Tibial nerve (tissue), 4 donors: ENCODE results near the gene GRM8. TPM values are rescaled to one million over a fixed set of nuclear protein-coding genes. Genes with fewer than 3 reads are reported as not detected.

Source experiments
- DNase-seq, 2 donors: peaks; one replicate each; pipeline ENCODE4 v3.0.0-alpha.2; 2019; ENCODE audit warnings: low spot score in 2 of 2
- H3K27ac ChIP-seq, 4 donors: fragments of 200-600 bp; sonication (generic) in 3 of 4; one replicate each; pipeline ENCODE4 v1.5.1; 2017 to 2019; ENCODE audit warnings: mild to moderate bottlenecking in 1 of 4
- H3K27me3 ChIP-seq, 2 donors: fragments of 200-600 bp; sonication (generic) in 1 of 2; one replicate each; pipeline versions ENCODE4 v1.5.1 to v1.6.0; 2017 to 2019
- H3K36me3 ChIP-seq, 3 donors: fragments of 200-600 bp; sonication (generic); one replicate each; pipeline ENCODE4 v1.5.1; 2018 to 2019
- H3K4me1 ChIP-seq, 4 donors: fragments of 200-600 bp; sonication (generic) in 3 of 4; one replicate each; pipeline ENCODE4 v1.5.1; 2017 to 2019
- H3K4me3 ChIP-seq, 4 donors: fragments of 200-600 bp; sonication (generic) in 3 of 4; one replicate each; pipeline ENCODE4 v1.5.1; 2017 to 2019; ENCODE audit warnings: mild to moderate bottlenecking in 1 of 4, moderate library complexity in 1 of 4
- H3K9me3 ChIP-seq, 4 donors: fragments of 200-600 bp; sonication (generic) in 3 of 4; one replicate each; pipeline ENCODE4 v1.5.1; 2017 to 2019
- CTCF ChIP-seq, 5 experiments: fragments of 200-600 bp in 3 of 5; fragments of 450-650 bp in 2 of 5; sonication (generic) in 3 of 5; IDR thresholded peaks; one replicate each; pipeline ENCODE4 v1.5.1; 2016 to 2019; ENCODE audit warnings: antibody characterized with exemption in 5 of 5, mild to moderate bottlenecking in 3 of 5, moderate library complexity in 2 of 5
- EP300 ChIP-seq, 2 donors: sonication (generic); formaldehyde crosslinking; IDR thresholded peaks; one replicate each; pipeline ENCODE4 v1.6.1; 2017; ENCODE audit warnings: antibody characterized with exemption in 2 of 2, mild to moderate bottlenecking in 1 of 2
- POLR2A ChIP-seq, 2 donors: fragments of 450-650 bp; IDR thresholded peaks; one replicate each; pipeline ENCODE4 v1.6.1; 2017; ENCODE audit warnings: antibody characterized with exemption in 2 of 2, mild to moderate bottlenecking in 2 of 2, moderate library complexity in 2 of 2
- WGBS, 2 donors: methylation state at CpG; one replicate each; pipeline ENCODE4 v1.1.5; 2018; 5-methylcytosine and 5-hydroxymethylcytosine counted together
- total RNA-seq, 4 donors: library from RNA; depleted of rRNA; stranded (reverse); fragments of >200 nt; gene quantifications; one replicate each; pipeline ENCODE4 v1.1.0, GENCODE V29; 2016

The GRM8 gene
- total RNA-seq, 4 donors from 2014 or later = 0.59 to 1.5 (median 1.1) TPM

- WGBS, 2 donors = 72 to 79% methylated on average over 3 of the region's 3 CpGs
- no peak overlapping the region for H3K27ac ChIP-seq
- DNase-seq = no peak
- no peak overlapping the region for H3K4me3 ChIP-seq
- no peaks in the 10 kb centered on the region for H3K4me1 ChIP-seq
- no peaks in the 10 kb centered on the region for H3K9me3 ChIP-seq
- H3K27me3 ChIP-seq = no peaks in the 10 kb centered on the region
- no peaks in the 10 kb centered on the region for H3K36me3 ChIP-seq
- TF ChIP-seq EP300 (IDR thresholded peaks at IDR 0.05) (no peak), POLR2A (IDR thresholded peaks at IDR 0.05) (no peak), CTCF (IDR thresholded peaks at IDR 0.05) (no peak)
These were observed 171.2 kb downstream of the GRM8 start for GRCh38 chr7:127081539-127081938.

GRCh38 chr7:127080576-127080975, 172.2 kb downstream of the GRM8 start:
- Histone ChIP-seq H3K4me1 (no peaks in the 10 kb centered on the region), H3K9me3 (no peaks in the 10 kb centered on the region), H3K36me3 (no peaks in the 10 kb centered on the region), H3K27ac (no peak overlapping the region), H3K27me3 (no peaks in the 10 kb centered on the region), H3K4me3 (no peak overlapping the region)
- WGBS, 2 donors = 53 to 57% methylated on average over 2 of the region's 2 CpGs
- no peak for DNase-seq
- TF ChIP-seq POLR2A (IDR thresholded peaks at IDR 0.05) (no peak), CTCF (IDR thresholded peaks at IDR 0.05) (no peak), EP300 (IDR thresholded peaks at IDR 0.05) (no peak)

DNA sequence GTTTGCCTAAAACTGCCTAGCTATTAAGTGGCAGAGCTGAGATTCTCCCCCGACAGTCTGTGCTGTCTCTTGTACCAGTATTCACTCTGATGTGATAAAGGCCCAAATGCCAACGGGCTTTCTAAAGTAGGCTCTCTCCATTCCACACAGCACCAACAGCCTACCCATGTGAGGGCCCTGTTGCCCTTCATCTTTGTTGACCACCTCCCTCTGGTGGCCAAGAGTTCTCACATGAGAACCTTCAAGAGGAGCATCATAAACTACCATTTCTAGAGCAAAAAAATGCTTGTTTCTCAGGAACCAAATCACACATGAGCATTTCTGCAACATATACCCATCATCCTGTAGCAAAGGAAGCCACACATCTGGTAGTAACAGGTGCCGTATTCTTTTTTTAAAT, 185.8 kb downstream of the GRM8 start:
- no peak for TF ChIP-seq POLR2A (IDR thresholded peaks at IDR 0.05)
- TF ChIP-seq CTCF (IDR thresholded peaks at IDR 0.05) = no peak
- TF ChIP-seq EP300 (IDR thresholded peaks at IDR 0.05) = no peak
- H3K27ac ChIP-seq = no peak overlapping the region
- no peaks in the 10 kb centered on the region for H3K36me3 ChIP-seq
- WGBS, 2 donors = 70 to 80% methylated on average over 3 of the region's 3 CpGs
- no peak overlapping the region for H3K4me3 ChIP-seq
- no peaks in the 10 kb centered on the region for H3K27me3 ChIP-seq
- no peaks in the 10 kb centered on the region for H3K4me1 ChIP-seq
- no peak for DNase-seq
- peaks cover 0 to 20% (median 0%) of the 10 kb centered on the region in 4 donors for H3K9me3 ChIP-seq

DNA sequence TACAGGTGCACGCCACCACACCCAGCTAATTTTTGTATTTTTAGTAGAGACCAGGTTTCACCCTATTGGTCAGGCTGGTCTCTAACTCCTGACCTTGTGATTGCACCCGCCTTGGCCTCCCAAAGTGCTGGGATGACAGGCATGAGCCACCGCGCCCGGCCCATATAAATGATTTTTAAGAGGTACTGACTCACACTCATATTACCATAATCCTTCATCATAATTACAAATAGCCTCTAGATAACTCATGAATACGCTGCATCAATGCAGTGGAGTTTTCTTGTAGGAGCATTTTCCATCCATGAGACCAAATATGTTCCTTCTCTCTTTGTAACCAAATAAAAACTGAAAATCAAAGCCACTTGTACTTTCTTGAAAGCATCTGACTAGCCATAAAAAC, 193.3 kb downstream of the GRM8 start:
- no peaks in the 10 kb centered on the region for H3K27me3 ChIP-seq
- no peaks in the 10 kb centered on the region for H3K4me1 ChIP-seq
- H3K4me3 ChIP-seq = no peak overlapping the region
- TF ChIP-seq POLR2A (IDR thresholded peaks at IDR 0.05) (no peak), CTCF (IDR thresholded peaks at IDR 0.05) (no peak), EP300 (IDR thresholded peaks at IDR 0.05) (no peak)
- no peak for DNase-seq
- no peak overlapping the region for H3K27ac ChIP-seq
- peaks cover 0 to 19% (median 0%) of the 10 kb centered on the region in 4 donors for H3K9me3 ChIP-seq
- H3K36me3 ChIP-seq = no peaks in the 10 kb centered on the region
- 90 to 92% methylated on average over 6 of the region's 6 CpGs for WGBS, 2 donors

- TF ChIP-seq CTCF (IDR thresholded peaks at IDR 0.05) (no peak), POLR2A (IDR thresholded peaks at IDR 0.05) (no peak), EP300 (IDR thresholded peaks at IDR 0.05) (no peak)
- no peak overlapping the region for H3K4me3 ChIP-seq
- peaks cover 0 to 3% (median 0%) of the 10 kb centered on the region in 4 donors for H3K9me3 ChIP-seq
- no peak overlapping the region for H3K27ac ChIP-seq
- no peaks in the 10 kb centered on the region for H3K27me3 ChIP-seq
- H3K36me3 ChIP-seq = no peaks in the 10 kb centered on the region
- no peak for DNase-seq
- H3K4me1 ChIP-seq = no peaks in the 10 kb centered on the region
- 77 to 78% methylated on average over 9 of the region's 9 CpGs for WGBS, 2 donors
These were observed 194.8 kb downstream of the GRM8 start for GRCh38 chr7:127057918-127058317.
